Calu3 (cell line): ENCODE measurements around the gene MBD6. TPM values are rescaled to one million over a fixed set of nuclear protein-coding genes. Genes with fewer than 3 reads are reported as not detected.

Experiments used
- BruUV-seq: library from RNA; stranded (reverse); fragments of 400-500 nt; replicated peaks from 2 replicates; lab custom pipeline; 2021; lab: Mats Ljungman, UMichigan
- CTCF ChIA-PET: fragments of 300-600 bp; sonication (Branson Sonifier 250); formaldehyde crosslinking; loops from one replicate; lab custom pipeline; 2022; ENCODE audit warnings: antibody characterized with exemption; lab: Charles Lee
- DNase-seq: peaks from one replicate; pipeline ENCODE4 v3.0.0; 2022
- H3K27ac Mint-ChIP-seq: one replicate; pipeline ENCODE4 v1.8.0; 2022; ENCODE audit warnings: mixed read lengths; ENCODE audit not compliant: unreplicated experiment
- H3K27me3 Mint-ChIP-seq: one replicate; pipeline ENCODE4 v1.8.0; 2022; ENCODE audit warnings: mixed read lengths; ENCODE audit not compliant: unreplicated experiment
- H3K36me3 Mint-ChIP-seq: one replicate; pipeline ENCODE4 v1.8.0; 2022; ENCODE audit warnings: mild to moderate bottlenecking, moderate library complexity, mixed read lengths; ENCODE audit not compliant: insufficient read depth, unreplicated experiment
- H3K4me1 Mint-ChIP-seq: one replicate; pipeline ENCODE4 v1.8.0; 2022; ENCODE audit warnings: mild to moderate bottlenecking, low read depth, mixed read lengths; ENCODE audit not compliant: unreplicated experiment
- H3K4me3 Mint-ChIP-seq: one replicate; pipeline ENCODE4 v1.8.0; 2022; ENCODE audit warnings: mild to moderate bottlenecking, low read depth, moderate library complexity, mixed read lengths; ENCODE audit not compliant: unreplicated experiment
- H3K9me3 Mint-ChIP-seq: one replicate; pipeline ENCODE4 v1.8.0; 2022; ENCODE audit warnings: low read depth, mixed read lengths; ENCODE audit not compliant: unreplicated experiment
- intact Hi-C: fragments of 100-400 bp; cut with micrococcal nuclease; formaldehyde crosslinking; loops from one replicate; pipeline ENCODE4 v1.10.0; 2022; ENCODE audit not compliant: unreplicated experiment
- total RNA-seq: library from RNA; stranded (reverse); gene quantifications from 2 replicates; pipeline ENCODE4 v1.2.3, GENCODE V29; 2022
- TF ChIP-seq, protein P1 (sequence below): fragments of 200-600 bp; IDR thresholded peaks from one replicate; pipeline ENCODE4 v1.8.0; 2022; ENCODE audit warnings: antibody characterized with exemption; ENCODE audit not compliant: unreplicated experiment

MBD6 gene
- total RNA-seq, 1 experiment from 2014 or later: 127 TPM

DNA sequence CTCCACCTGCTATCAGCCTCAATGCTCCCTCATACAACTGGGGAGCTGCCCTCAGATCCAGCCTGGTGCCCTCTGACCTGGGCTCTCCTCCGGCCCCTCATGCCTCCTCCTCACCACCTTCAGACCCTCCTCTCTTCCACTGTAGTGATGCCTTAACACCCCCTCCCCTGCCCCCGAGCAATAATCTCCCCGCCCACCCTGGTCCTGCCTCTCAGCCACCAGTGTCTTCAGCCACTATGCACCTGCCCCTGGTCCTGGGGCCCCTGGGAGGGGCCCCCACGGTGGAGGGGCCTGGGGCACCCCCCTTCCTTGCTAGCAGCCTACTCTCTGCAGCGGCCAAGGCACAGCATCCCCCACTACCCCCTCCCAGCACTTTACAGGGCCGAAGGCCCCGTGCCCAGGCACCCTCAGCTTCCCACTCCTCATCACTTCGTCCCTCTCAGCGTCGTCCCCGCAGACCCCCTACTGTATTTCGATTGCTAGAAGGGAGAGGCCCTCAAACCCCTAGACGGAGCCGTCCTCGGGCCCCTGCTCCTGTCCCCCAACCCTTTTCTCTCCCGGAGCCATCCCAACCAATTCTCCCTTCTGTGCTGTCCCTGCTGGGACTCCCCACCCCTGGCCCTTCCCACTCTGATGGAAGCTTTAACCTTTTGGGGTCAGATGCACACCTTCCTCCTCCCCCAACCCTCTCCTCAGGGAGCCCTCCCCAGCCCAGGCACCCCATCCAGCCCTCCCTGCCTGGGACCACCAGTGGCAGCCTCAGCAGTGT lies 3.2 kb downstream of the MBD6 start:
- Mint-ChIP-seq H3K27me3 (no peaks in the 10 kb centered on the region), H3K9me3 (no peaks in the 10 kb centered on the region), H3K36me3 (peaks cover 99% of the 10 kb centered on the region), H3K4me3 (no peak overlapping the region), H3K4me1 (peaks cover 29% of the 10 kb centered on the region), H3K27ac (peak overlapping the region; percentile 10)
- intact Hi-C loops: no loop called here
- DNase-seq: no peak
- TF ChIP-seq, protein P1, sequence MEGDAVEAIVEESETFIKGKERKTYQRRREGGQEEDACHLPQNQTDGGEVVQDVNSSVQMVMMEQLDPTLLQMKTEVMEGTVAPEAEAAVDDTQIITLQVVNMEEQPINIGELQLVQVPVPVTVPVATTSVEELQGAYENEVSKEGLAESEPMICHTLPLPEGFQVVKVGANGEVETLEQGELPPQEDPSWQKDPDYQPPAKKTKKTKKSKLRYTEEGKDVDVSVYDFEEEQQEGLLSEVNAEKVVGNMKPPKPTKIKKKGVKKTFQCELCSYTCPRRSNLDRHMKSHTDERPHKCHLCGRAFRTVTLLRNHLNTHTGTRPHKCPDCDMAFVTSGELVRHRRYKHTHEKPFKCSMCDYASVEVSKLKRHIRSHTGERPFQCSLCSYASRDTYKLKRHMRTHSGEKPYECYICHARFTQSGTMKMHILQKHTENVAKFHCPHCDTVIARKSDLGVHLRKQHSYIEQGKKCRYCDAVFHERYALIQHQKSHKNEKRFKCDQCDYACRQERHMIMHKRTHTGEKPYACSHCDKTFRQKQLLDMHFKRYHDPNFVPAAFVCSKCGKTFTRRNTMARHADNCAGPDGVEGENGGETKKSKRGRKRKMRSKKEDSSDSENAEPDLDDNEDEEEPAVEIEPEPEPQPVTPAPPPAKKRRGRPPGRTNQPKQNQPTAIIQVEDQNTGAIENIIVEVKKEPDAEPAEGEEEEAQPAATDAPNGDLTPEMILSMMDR: no peak
- no TSS peak for BruUV-seq
- CTCF ChIA-PET: no interaction called here

DNA sequence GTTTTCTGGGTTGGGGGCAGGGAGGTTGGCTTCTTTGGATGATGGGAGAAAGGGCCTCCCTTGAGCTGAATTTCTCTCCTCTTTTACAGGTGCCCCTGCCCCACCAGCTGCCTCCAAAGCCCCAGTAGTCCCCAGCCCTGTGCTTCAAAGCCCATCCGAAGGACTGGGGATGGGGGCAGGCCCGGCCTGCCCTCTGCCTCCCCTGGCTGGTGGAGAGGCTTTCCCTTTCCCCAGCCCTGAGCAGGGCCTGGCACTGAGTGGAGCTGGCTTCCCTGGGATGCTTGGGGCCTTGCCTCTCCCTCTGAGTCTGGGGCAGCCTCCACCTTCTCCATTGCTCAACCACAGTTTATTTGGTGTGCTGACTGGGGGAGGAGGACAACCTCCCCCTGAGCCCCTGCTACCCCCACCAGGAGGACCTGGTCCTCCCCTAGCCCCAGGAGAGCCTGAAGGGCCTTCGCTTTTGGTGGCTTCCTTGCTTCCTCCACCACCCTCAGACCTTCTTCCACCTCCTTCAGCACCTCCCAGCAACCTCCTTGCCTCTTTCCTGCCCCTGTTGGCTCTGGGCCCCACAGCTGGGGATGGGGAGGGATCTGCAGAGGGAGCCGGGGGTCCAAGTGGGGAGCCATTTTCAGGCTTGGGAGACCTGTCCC lies 4.0 kb downstream of the MBD6 start:
- H3K4me3 Mint-ChIP-seq: no peak overlapping the region
- TF ChIP-seq, protein P1: no peak
- TSS peak; percentile 2 for BruUV-seq
- peaks cover 99% of the 10 kb centered on the region for H3K36me3 Mint-ChIP-seq
- no peak for DNase-seq
- CTCF ChIA-PET: interaction anchor here (0.6 kb wide), 2 partner anchors 258 to 834 kb away, joined by 3 to 6 read pairs; no protein-coding TSS in a partner anchor
- intact Hi-C loops: no loop called here
- H3K4me1 Mint-ChIP-seq: peaks cover 21% of the 10 kb centered on the region
- no peaks in the 10 kb centered on the region for H3K9me3 Mint-ChIP-seq
- H3K27ac Mint-ChIP-seq: no peak overlapping the region
- H3K27me3 Mint-ChIP-seq: no peaks in the 10 kb centered on the region

DNA sequence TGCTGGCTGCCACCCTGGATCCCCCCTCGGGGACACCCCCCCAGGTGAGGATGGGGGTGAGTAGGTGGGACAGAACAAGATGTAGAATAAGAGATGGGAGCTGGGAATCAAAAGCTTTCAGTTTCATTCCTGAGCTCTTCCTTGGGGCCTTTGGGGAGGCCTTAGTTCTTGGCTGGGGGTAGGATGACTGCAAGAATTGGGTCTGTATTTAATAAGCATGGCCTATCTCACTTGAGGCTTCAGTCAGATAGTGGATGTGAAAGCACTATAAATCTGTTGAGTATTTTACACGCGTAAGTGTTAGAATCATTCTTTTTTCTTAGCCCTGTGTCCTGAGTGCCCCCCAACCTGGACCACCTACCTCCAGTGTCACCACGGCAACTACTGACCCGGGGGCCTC lies 4.6 kb downstream of the MBD6 start:
- no TSS peak for BruUV-seq

DNA sequence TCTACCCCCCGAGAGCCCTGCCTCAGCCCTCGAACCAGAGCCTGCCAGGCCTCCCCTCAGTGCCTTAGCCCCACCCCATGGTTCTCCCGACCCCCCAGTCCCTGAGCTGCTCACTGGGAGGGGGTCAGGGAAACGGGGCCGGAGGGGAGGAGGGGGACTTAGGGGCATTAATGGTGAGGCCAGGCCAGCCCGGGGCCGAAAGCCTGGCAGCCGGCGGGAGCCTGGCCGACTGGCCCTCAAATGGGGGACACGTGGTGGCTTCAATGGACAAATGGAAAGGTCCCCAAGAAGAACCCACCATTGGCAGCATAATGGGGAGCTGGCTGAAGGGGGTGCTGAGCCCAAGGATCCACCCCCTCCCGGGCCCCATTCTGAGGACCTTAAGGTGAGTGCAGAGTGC lies 5.6 kb downstream of the MBD6 start:
- Mint-ChIP-seq H3K27ac (no peak overlapping the region), H3K9me3 (no peaks in the 10 kb centered on the region), H3K36me3 (peaks cover 90% of the 10 kb centered on the region), H3K4me3 (no peak overlapping the region), H3K4me1 (peaks cover 15% of the 10 kb centered on the region), H3K27me3 (no peaks in the 10 kb centered on the region)
- no peak for DNase-seq
- CTCF ChIA-PET: no interaction called here
- intact Hi-C loops: no loop called here
- no TSS peak for BruUV-seq
- TF ChIP-seq, protein P1: no peak

More for the DNA sequence above, 4.6 kb downstream of the MBD6 start:
- peaks cover 15% of the 10 kb centered on the region for H3K4me1 Mint-ChIP-seq
- peak overlapping the region; percentile 23 for H3K27ac Mint-ChIP-seq
- TF ChIP-seq, protein P1: no peak
- intact Hi-C loops: no loop called here
- no peak for DNase-seq
- H3K9me3 Mint-ChIP-seq: no peaks in the 10 kb centered on the region
- no peak overlapping the region for H3K4me3 Mint-ChIP-seq
- H3K36me3 Mint-ChIP-seq: peaks cover 99% of the 10 kb centered on the region
- CTCF ChIA-PET: no interaction called here
- H3K27me3 Mint-ChIP-seq: no peaks in the 10 kb centered on the region
